HG02840 (cell line): Measurements from ENCODE around the gene MEG3.

Experiments
- ATAC-seq: cut with Tn5 transposase; IDR thresholded peaks from one replicate; pipeline ENCODE4 v1.9.1; 2021; ENCODE audit warnings: mild to moderate bottlenecking, moderate library complexity, moderate number of reproducible peaks; ENCODE audit not compliant: unreplicated experiment, low FRiP score

The MEG3 gene

GRCh38 chr14:100825713-100826331, at the start of gene MEG3:
Gene MEG3 (plus strand): TSS chr14:100826118.
- ATAC-seq: no peak

GRCh38 chr14:100776681-100777365, 49.1 kb upstream of the MEG3 start:
- ATAC-seq: no peak

- ATAC-seq: no peak
These were observed 48.5 kb upstream of the MEG3 start for GRCh38 chr14:100777366-100777817.

- no peak for ATAC-seq
These were observed 47.9 kb upstream of the MEG3 start for GRCh38 chr14:100777818-100778525.

- ATAC-seq: no peak
These were observed 47.4 kb upstream of the MEG3 start for GRCh38 chr14:100778526-100778882.

GRCh38 chr14:100778951-100779690, 46.8 kb upstream of the MEG3 start:
- no peak for ATAC-seq

- ATAC-seq: no peak
These were observed 46.2 kb upstream of the MEG3 start for GRCh38 chr14:100779691-100780080.

GRCh38 chr14:100780246-100780645, 45.7 kb upstream of the MEG3 start:
- no peak for ATAC-seq

- ATAC-seq: no peak
These were observed 45.1 kb upstream of the MEG3 start for GRCh38 chr14:100780646-100781355.

- ATAC-seq: no peak
These were observed 44.0 kb upstream of the MEG3 start for GRCh38 chr14:100781952-100782351.

- no peak for ATAC-seq
These were observed 43.2 kb upstream of the MEG3 start for GRCh38 chr14:100782516-100783320.

- no peak for ATAC-seq
These were observed 42.1 kb upstream of the MEG3 start for GRCh38 chr14:100783630-100784370.

- no peak for ATAC-seq
These were observed 41.2 kb upstream of the MEG3 start for GRCh38 chr14:100784523-100785337.

GRCh38 chr14:100785338-100785615, 40.6 kb upstream of the MEG3 start:
- ATAC-seq: no peak

GRCh38 chr14:100785626-100786025, 40.3 kb upstream of the MEG3 start:
- no peak for ATAC-seq

- no peak for ATAC-seq
These were observed 39.8 kb upstream of the MEG3 start for GRCh38 chr14:100786131-100786530.

- ATAC-seq: no peak
These were observed 39.2 kb upstream of the MEG3 start for GRCh38 chr14:100786576-100787219.

GRCh38 chr14:100787659-100788058, 38.3 kb upstream of the MEG3 start:
- no peak for ATAC-seq
